Astrocyte of the hippocampus (primary cell): ENCODE measurements around the gene VPS54.

ENCODE experiments used
- DNase-seq: peaks from one replicate; pipeline ENCODE4 v3.0.0; 2011; ENCODE audit warnings: low read depth, low spot score

VPS54 gene

DNA sequence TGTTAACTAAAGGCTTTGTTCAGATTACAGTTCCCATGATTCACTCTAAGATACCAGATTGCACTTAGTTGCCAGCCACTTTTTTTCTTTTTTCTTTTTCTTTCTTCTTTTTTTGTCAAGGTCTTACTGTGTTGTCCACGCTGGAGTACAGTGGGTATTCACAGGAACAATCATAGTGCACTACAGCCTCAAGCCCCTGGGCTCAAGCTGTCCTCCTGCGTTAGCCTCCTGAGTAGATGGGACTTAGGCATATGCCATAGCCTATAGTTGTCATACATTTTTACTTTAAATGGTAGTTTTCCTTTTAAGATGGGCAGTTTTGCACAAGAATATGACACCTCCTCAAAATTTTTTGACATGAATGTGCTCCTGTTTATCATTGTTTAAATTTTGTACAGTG, 175.4 kb downstream of the VPS54 start:
- DNase-seq = no peak

DNA sequence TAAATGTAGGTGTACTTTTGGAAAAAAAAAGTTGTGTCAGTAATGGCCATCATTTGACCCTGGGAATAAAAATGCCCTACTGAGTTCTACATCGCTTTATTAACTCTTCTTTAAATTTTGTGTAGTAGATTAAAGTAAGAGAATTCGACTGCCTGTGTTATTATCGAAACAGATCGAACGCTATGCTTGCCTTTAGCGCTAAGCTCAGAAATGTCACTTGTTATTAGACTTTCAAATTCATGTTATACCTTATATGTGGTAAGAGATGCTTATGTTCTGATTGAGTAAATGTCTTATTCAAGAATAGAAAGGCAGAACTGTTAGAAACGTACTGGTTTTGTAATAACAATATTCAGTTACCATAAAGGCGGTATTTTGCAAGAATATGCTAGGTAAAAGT, 176.1 kb downstream of the VPS54 start:
- DNase-seq = no peak

DNA sequence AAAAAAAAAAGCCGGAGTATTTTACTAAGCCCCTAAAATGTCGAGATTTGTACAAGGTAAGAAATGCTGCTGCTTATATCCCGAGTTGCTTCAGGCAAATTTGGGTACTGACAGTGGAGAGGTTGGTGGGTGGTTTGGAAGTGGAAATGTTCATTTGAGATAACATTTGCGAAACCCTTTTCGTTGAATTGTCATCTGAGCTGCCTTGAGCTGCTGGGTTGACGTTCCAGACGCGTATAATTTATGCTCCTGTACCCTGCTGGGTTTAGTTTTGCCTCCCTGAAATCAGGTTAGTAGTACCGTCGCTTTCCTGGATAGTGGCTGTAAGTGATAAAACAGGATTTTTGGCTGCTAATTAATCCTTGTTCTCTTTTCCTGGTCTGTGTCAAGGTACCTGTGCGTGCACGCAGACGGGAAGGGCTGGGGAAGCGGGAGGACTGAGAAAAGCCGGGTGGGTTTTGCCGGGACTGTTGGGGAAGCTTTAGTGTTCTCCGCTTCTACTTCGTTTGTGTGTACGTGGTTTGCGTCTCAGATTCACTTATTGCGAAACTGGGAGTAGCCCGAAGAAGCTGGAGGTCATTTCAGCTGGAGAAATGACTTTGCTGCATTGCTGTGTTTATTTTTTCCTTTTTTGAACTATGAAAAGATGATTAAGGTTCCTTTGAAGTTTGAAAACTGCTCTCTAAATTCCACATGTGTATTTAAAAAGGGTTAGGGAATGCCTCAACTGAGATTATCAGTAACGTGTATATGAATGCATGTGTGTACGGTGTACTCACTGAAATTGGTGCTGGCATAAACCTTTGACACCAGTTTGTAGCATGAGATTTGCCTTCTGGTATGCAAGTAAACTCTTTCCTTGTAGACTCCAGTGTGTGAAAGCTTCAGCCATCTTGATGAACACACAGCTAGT, 176.8 kb downstream of the VPS54 start:
- peak; percentile 49 for DNase-seq
